Measurements from ENCODE around the gene DUSP9.
"Not testable (repeated sequence)": the region's sequence is repeated elsewhere in the genome, so short reads cannot be mapped to it uniquely, and the experiment has no call there.

Gene DUSP9

GRCh38 chrX:153672531-153673427 is 25.8 kb downstream of the DUSP9 start:
- DNase-seq (ENCODE audit: low read depth), result no peak

- no peak for DNase-seq (ENCODE audit: low read depth)
Observed at GRCh38 chrX:153673428-153674218, 26.6 kb downstream of the DUSP9 start, which contains the start of gene PNCK. Gene PNCK, minus strand, starts transcription at chrX:153673813. Its CDS starts 737 bp downstream, at chrX:153673076.

- DNase-seq (ENCODE audit: low read depth), result no peak
Observed at GRCh38 chrX:153674219-153674851, 27.3 kb downstream of the DUSP9 start.

- no peak for DNase-seq (ENCODE audit: low read depth)
Observed at GRCh38 chrX:153681175-153681574, 34.2 kb downstream of the DUSP9 start.

- DNase-seq (ENCODE audit: low read depth), result not testable (repeated sequence)
Observed at GRCh38 chrX:153683486-153683885, 36.5 kb downstream of the DUSP9 start.

- no peak for DNase-seq (ENCODE audit: low read depth)
Observed at GRCh38 chrX:153684467-153685155, 37.6 kb downstream of the DUSP9 start.

GRCh38 chrX:153685156-153685536 is 38.1 kb downstream of the DUSP9 start:
- no peak for DNase-seq (ENCODE audit: low read depth)

GRCh38 chrX:153685751-153686696 is 39.0 kb downstream of the DUSP9 start:
- no peak for DNase-seq (ENCODE audit: low read depth)

- DNase-seq (ENCODE audit: low read depth), result no peak
Observed at GRCh38 chrX:153686711-153687110, 39.7 kb downstream of the DUSP9 start.

- DNase-seq (ENCODE audit: low read depth), result no peak
Observed at GRCh38 chrX:153687121-153688039, 40.4 kb downstream of the DUSP9 start, which contains the start of gene SLC6A8. Gene SLC6A8, plus strand, starts transcription at chrX:153687926. Its CDS starts 649 bp downstream, at chrX:153688575.

- no peak for DNase-seq (ENCODE audit: low read depth)
Observed at GRCh38 chrX:153688071-153688470, 41.1 kb downstream of the DUSP9 start.

GRCh38 chrX:153688506-153688905 is 41.5 kb downstream of the DUSP9 start:
- no peak for DNase-seq (ENCODE audit: low read depth)

- DNase-seq (ENCODE audit: low read depth), result no peak
Observed at GRCh38 chrX:153688911-153689590, 42.0 kb downstream of the DUSP9 start.

GRCh38 chrX:153689654-153690465 is 42.9 kb downstream of the DUSP9 start:
- DNase-seq (ENCODE audit: low read depth), result no peak

GRCh38 chrX:153690466-153690865 is 43.5 kb downstream of the DUSP9 start:
- DNase-seq (ENCODE audit: low read depth), result no peak

- not testable (repeated sequence) for DNase-seq (ENCODE audit: low read depth)
Observed at GRCh38 chrX:153691032-153691827, 44.2 kb downstream of the DUSP9 start.

- no peak for DNase-seq (ENCODE audit: low read depth)
Observed at GRCh38 chrX:153692003-153692402, 45.0 kb downstream of the DUSP9 start.

All from stimulated activated CD8-positive, alpha-beta memory T cell treated with anti-CD3 and anti-CD28 coated beads, Interleukin-15, amount 100 ng/mL, for 1 hour (primary cell).